HG02759 (cell line): ENCODE measurements around the gene KCNIP1.

Source experiments
- ATAC-seq: cut with Tn5 transposase; IDR thresholded peaks from one replicate; pipeline ENCODE4 v1.9.1; 2021; ENCODE audit warnings: mild to moderate bottlenecking, moderate library complexity; ENCODE audit not compliant: unreplicated experiment

KCNIP1 gene

GRCh38 chr5:170503990-170504596 lies at the start of gene KCNIP1:
KCNIP1 (plus strand) TSS chr5:170504020.
- no peak for ATAC-seq

- no peak for ATAC-seq
Measured at GRCh38 chr5:170463426-170463825, 40.4 kb upstream of the KCNIP1 start.

DNA sequence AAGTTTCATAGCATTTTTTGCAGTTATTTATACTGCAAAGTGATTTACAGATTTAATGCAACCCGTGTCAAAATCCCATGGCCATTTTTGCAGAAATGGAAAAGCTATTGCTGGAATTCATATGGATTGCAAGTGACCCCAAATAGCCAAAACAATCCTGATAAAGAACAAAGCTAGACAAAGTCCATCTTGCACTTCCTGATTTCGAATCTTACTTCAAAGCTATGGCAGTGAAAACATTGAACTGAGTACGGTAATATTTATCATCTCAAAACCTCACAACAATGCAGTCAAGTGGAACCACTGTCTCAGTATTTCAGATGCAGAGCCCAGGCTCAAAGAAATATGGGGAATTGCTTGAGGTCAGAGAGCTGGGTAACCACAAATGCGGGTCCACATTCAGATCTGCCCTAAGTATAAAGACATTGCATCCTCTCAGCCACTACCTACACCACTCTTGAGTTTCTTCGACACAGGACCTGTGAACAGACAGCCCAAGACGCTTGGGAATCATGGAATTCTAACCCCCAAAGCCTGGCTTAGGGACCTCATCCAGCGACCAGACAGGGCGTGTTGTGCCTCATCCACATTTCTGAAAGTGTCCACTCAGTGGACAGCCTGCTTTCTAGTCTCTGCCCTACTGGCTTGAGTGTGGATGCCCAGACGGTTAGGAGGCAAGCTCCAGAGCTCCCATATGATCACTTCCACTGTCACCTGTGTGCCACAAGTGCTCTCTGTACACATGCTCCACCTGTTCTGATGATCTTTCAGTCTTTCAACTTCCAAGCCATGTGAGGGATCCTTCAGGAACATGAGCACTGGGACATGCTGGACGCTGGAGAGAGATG lies 39.3 kb upstream of the KCNIP1 start:
- no peak for ATAC-seq

- ATAC-seq = no peak
Measured at GRCh38 chr5:170466553-170466952, 37.3 kb upstream of the KCNIP1 start.

DNA sequence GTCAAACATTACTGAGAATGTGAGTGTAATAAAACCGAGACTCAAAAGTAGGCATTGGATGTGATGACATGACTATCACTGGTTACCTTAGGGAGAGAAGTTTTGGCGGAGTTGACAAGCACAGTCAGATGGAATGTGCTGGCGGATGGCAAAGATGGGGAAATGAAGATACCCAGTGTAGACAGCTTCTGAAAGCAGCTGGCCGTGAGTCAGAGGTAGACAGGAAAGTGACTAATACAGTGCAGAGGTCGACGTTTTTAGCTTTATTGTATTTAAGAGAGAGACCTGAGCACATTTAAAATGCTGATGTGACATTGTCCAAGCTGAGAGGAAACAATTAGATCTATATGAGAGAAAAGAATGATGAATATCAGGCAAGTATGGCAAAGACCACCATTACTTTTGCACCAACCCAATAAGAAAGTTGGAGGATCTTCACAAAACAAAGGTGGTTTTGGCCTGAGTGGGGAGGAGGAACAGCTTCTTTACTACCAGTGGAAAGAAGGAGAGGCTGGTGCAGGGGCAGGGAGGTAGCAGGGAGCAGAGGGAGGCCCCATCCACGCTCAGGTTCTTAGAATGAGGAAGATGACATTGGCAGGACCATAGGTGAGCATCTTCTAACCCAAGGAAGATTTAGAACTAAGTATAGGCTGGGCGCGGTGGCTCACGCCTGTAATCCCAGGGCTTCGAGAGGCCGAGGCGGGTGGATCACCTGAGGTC lies 36.7 kb upstream of the KCNIP1 start:
- ATAC-seq = peak; percentile 63

GRCh38 chr5:170468633-170469285 lies 35.1 kb upstream of the KCNIP1 start:
- no peak for ATAC-seq

DNA sequence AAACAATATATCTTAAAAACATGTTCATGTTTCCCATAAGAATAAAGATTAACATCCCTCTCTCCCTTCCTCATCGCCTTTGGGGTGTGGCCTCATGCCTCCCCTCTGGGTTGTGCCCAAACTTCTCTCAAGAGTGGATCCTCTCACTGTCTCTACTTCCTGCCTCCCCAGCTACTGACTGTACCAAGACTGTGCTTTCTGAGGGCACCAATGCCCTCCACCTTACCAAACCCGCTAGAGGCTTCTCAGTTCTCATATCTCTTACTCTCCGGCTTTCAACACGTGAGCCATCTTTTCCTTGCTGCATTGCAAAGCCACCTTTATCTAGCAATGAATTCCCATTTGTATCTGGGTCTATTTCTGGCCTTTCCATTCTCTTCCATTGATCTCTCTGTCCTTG lies 34.4 kb upstream of the KCNIP1 start:
- ATAC-seq = no peak

GRCh38 chr5:170470275-170470674 lies 33.5 kb upstream of the KCNIP1 start:
- ATAC-seq = no peak

GRCh38 chr5:170470808-170471404 lies 32.9 kb upstream of the KCNIP1 start:
- no peak for ATAC-seq

DNA sequence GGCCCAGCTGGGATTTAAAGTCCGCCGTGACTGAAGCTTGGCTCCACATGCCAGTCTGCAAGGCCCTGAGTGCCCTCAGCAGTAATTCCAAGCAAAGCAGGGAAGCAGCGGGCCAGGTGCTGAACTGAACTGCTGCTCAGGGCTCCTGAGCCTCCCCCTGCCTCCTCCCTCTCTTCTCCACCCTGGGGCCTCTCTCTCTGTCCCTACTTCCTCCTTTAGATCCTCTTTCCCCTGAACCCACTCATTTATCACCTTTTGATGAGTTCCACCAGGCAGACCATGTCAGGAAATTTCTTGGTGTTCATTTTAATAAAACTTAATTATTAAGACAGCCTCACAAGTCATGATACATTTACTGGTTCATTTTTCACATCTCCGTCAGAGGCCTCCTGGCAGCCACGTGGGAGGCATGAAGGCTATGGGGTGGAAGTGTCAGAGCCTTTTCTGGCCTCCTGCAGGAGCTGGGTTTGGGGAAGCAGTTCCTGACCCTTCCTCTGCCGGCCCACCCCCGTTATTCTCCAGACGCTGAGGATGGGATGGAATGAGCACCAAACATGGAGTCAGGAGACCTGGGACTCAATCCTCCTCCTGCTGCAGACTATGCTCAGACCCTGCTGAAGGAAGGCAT lies 32.2 kb upstream of the KCNIP1 start:
- no peak for ATAC-seq

DNA sequence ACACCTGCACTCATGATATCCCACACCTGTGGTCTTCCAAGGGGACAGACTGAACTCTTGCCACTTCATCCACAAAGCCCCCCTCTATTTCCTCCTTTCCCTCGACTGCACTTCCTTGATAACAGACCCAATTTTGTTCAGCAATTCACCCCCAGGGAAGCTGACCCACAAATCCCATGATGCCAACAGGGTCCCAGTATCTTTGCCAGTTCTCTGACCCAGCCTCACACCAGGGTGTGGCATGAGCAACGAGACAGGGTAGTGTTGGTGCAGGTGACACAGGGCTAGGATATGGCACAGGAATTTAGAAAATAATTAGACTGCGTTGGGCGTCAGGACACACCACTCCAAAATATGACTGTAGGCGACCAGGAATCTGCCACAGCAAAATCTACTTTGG lies 30.2 kb upstream of the KCNIP1 start:
- no peak for ATAC-seq

- ATAC-seq = no peak
Measured at GRCh38 chr5:170474489-170475274, 29.1 kb upstream of the KCNIP1 start.

DNA sequence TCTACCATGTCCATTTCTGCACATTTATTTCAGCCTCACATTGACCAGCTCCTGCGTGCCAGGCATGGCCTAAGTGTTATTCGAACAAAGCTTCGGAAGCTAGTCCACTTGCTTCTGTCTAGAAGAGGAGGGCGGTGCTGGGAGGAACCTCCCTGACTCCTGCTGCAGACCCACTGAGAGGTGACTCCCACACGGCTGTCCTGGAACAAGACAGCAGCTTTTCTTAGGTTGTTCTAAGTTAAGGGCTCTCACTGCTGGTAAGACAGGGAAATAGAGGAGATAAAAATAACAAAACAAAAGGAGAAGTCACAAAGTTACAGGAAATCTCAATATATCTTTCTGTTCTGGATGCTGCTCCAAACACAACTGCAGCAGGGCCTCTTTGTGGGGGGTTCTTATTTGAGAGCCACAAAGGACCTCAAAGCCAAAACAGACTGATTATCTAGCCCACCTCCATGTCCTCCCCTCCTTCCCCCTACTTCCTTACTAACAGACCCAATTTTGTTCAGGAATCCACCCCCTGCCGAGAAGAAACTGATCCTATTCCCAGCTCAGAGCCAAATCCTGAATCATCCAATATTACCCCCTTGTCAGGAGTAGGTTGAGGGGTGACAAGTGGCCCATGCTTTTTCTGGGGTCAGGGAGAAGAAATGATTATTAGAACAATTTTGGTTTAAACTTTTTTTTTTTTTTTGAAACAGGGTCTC lies 28.4 kb upstream of the KCNIP1 start:
- no peak for ATAC-seq

DNA sequence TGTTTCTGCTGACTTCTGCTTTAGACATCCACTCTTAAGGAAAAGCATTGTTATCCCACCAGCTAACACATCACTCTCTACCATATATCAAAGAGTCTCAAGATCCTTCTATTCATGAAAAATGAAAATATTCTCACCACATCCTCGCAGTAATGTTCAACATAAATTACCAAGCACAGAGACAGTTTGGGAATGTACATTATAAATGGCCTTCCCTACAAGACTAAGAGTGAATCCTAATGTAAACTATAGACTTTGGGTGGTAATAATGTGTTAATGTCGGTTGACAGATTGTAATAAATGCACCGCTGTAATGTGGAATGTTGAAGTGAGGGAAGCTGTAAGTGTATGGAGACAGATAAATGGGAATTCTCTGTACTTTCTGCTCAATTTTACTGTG lies 27.1 kb upstream of the KCNIP1 start:
- no peak for ATAC-seq

DNA sequence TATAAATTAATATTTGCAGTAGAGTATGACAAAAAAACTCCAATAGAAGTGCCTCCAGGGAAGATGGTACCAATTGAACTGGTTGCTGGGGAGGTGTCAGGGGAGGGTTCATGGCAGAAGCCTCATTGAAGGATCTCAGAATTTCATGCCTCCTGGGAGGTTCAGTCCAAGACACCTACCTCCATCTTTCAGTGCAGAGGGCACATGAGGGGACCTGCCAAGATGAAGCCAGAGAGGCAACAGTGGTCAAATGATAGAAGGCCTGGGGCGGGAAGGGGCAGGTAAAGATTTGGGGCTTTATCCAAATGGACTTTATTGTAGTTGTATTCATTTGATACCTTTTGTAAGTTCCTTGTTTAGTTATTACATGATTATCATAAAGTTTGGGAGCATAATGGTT lies 25.9 kb upstream of the KCNIP1 start:
- ATAC-seq = no peak

- no peak for ATAC-seq
Measured at GRCh38 chr5:170478306-170478705, 25.5 kb upstream of the KCNIP1 start.

DNA sequence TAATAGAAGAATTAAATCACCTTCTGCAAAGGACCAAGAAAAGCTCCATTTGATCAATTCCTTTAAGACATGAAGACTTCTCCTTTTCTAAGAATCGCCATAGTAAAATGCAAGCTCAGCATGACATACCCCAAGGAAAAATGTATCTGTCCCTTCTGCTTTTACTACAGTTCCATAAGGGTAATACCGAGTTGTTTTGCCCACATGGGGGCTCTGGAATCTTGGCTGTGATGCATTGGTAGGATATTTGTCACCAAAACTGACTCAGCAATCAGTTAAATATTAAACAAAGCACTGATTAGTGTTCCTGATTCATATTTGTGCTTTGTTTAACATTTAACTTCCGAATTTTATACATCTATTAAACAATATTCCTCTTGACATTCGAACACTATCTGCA lies 24.3 kb upstream of the KCNIP1 start:
- ATAC-seq = no peak

DNA sequence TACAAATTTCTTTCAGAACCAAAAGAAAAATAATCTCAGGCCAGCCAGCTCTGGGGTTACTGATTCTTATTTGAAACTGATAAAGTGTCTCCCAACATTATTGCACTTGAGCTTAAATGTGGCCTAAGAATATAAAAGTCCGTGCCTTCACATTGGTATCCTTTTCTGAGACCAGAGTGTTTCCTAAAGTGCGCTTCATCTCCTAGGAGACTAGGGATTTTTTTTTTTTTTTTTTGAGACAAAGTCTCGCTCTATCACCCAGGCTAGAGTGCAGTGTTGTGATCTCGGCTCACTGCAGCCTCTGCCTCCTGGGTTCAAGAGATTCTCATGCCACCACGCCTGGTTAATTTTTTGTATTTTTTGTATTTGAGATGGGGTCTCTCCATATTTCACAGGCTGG lies 23.6 kb upstream of the KCNIP1 start:
- no peak for ATAC-seq

DNA sequence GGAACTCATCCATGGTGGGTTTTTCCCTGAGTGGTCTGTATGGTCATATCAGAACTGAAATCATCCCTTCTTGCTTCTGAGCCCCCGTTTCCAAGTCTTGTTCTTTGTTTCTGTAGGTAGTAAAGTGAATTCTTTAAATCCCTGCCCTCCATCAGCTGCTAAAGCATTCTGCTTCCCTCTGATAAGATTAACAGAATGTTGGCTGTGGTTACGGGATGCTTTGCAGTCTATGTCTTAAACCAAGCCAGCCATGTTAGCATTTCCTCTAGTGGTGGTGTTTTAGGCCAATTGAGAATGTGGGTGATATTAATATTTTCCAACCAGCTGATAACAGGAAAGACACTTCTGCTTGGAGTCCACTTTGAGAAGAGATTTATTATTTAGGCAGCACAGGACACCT lies 22.0 kb upstream of the KCNIP1 start:
- ATAC-seq = no peak
